Measurements from ENCODE around the gene CFAP20DC.
"Not testable (repeated sequence)": the region's sequence is repeated elsewhere in the genome, so short reads cannot be mapped to it uniquely, and the experiment has no call there.

The CFAP20DC gene

DNA sequence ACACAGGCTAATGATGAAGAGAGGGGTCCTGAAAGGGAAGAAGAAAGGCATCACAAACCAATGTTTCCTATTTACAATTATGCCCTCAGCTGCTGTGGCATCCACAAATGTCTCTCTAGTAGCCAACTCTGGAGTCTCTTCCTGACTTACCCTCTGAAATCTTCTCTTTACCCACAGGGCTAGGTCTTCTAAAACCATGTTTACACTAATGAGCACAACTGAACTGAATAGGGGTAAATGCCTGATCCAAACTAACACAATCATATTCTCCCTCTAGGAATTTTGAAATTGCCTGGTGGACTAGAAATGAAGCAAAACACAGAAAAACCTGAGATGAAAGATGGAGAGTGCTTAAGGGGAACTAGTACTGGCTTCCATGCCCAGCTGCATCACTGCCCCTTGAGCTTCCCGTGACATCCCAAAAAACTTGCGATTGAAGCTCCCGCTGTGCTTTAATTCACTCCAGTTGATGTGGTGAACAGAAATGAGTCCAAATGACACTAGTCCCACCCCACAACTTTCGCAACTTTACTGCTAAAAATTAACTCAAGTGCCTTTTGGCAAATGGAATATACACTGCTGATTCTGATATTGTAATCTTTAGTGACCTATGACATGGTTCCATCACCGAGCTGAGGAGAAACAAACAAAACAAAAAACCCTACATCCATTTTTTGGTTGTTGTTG is 32.8 kb downstream of the CFAP20DC start:
- DNase-seq, result no peak

DNA sequence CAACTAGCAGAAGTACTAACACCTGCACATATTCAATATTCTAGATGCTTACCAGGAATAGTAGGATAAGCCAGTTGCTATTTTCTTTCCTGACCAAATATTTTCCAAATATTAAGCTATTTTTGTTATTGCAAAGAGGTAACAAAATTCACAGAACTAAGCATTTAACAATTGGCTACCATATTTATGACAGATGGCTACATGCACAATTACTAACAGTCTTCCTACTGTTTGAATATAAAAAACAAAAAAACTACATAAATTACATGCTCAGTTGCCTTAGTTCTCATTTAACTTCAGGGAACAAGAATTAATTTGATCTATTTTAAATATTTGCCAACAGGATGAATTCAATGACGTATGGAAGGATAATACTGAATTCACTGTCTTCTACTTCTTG is 36.2 kb downstream of the CFAP20DC start:
- DNase-seq, result no peak

DNA sequence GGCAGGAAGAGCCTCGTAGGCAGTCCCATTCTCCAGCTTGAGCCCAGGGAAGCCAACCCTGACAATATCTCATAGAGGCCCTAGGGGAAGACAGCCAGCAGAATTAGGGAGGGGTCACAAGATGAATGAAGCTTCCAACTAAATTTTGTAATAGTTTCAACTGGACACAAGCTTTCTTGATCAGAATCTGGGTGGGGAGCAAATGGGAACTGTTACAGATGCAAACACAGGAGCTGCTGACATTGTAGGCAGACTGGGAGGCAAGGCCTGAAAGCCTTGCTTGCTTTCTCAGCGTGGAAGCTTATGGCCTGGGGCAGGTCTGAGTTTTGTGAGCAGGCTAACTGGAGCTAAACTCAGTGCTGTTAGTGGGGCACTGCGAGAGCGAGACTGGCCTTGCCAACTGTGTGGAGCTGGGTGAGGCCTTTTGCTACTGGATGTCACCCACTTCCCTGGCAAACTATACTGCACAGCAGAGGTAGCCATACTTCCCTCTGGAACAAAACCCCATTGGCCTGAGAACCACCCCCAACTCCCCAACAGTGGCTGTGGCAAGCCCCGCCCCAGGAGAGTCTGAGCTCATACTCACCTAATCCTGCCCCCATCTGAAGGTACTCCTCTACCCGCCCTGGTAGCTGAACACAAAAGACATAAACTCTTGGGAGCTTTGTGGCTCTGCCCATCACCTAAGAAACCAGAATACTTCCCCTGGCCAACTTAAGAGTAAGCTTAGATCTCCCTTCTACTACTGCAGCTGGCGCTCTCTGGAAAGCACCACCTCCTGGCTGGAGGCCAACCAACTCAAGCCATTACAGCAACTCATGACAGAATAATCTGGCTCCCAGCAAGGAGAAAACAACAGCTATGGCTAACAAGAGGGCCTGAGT is 42.9 kb downstream of the CFAP20DC start:
- DNase-seq, result no peak

DNA sequence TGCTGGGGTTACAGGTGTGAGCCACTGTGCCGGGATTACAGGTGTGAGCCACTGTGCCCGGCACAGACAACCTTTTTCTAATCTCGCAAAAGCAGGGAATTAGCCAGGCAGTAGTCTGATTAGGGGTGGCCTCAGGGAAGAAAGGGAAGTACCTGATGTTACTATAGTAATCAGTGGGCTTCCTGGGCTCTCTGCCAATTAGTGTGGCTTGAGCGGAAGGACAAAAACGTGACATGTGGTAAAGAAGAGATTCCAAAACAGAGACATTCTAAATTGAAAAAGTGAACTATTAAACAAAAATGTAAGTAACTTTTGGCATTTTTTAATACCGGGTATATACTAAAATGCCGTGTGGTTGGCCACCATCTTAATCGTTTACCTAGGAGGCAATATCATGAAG is 48.1 kb downstream of the CFAP20DC start:
- no peak for DNase-seq

DNA sequence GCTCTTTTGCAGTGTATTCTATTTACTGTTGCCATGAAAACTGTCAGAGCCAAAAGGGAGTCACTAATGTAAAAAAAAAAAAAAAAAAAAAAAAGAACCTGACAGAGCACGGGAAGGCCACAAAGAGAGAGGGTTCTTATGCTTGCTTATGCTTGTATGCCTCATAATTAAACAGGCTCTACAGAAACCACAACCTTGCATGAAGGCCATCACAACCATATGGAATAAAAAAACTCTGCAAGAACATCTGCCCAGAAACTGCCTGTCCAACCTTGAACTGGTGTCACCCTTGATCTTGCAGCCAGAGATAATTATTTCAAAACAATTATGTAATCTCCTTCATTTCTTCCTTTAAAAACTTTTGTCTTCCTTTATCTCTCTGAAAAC is 50.1 kb downstream of the CFAP20DC start:
- no peak for DNase-seq

DNA sequence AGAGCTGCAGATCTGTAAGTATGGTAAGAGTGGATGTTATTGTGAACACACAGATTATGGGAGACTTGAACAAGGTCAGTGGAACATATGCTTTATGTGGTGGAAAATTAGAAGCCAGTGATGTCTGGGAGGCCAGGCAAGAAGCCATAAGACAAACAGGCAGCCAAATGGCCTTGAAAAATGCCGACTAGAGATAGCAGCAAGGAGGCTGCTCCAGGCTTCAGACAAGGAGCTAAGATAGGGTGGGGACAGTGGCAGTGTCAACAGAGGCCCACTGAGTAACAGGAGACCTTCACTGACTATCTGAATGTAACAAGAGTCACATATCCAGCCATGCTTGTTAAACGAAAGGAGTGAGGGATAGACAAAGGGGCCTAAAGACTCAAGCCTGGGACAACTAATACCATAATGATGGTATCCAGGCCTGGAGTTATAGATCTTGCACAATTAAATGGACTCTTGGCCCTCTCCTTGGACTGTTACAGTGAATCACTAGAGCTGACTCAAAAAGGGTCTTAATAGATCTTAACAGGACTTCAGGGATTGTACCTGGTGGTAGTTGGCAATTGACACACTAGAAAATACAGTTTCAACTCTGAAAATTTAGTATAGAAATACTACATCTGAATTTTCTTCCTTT is 50.6 kb downstream of the CFAP20DC start:
- DNase-seq, result no peak

DNA sequence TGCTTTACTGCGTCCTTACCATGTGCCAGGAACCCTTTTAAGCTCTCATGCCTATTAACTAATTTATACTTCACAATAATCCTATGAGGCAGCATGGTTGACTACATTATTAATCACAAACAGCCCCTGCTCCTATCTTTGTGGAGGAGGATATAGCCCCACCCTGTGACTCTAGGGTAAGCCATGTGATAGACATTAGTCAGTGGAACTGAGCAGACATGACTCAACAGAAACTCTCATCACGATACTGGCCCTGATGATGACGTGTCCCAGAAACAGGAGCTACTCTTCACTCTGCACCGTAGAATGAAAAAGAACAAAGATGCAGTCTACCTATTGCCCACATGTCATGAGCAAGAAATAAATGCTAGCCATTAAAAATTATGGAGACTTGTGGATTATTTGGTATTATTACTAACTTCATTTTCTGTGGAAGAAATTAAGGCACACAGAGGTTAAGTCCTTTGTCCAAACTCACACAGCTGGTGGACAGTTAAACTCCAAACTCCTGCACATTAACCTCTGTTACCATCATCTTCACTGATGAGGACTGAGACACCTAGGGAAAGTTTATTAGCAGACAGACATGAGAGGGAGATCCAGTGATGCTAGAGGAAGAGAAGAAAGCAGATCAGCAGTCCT is 51.2 kb downstream of the CFAP20DC start:
- peak; percentile 47 for DNase-seq

DNA sequence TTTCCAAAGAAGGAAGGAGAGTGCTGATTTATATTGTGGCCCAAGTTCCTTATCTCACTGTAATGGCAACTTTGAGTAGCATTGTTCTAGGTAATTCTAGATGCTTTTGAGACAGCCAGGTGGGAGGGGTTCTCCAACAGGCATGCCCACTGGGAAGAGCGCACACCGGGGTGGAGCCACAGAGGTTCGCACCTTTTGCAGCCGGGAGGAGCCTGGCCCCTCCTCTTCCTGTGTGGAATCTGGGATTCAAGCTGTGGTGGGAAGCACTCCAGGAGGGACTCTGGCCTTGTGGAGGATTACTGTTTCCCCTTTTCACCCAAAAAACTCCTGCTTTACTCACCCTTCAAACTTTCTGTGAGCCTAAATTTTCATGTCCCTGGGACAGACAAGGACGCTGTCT is 53.1 kb downstream of the CFAP20DC start:
- DNase-seq, result no peak

DNA sequence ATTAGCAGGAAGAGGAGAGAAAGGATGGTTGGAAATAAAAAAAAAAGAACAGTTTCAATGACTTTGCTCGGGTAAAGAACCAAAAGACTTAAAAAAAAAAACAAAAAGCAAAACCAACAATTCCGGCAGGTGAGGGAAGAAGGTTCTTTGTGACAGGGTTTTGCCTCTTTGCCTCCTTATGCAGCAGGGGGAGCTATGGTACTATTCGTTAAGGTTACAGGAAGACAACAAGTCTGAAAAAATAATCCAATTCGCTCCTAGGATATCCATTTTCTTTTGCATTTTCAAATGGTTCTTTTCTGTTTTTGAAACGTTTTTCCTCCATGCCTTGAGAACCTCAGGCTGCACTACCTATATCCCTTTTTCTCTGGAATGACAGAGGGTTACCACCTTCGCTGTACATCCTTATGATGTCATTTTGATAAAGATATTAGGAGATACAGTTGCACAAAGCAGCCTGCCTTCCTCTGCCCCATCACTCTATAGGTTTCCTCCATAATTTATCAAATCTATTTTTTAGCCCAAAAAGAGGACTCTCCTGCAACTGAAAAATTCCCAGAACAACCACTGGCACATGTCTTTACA is 55.0 kb downstream of the CFAP20DC start:
- DNase-seq, result peak; percentile 32

DNA sequence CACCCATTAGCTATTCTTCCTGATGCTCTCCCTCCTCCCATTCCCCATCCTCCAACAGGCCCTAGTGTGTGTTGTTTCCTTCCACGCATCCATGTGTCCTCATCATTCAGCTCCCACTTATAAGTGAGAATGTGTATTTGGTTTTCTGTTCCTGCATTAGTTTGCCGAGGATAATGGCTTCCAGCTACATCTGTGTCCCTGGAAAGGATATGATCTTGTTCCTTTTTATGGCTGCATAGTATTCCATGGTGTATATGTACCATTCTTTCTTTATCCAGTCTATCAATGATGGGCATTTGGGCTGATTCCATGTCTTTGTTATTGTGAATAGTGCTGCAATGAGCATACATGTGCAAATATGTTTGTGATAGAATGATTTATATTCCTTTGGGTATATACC is 56.3 kb downstream of the CFAP20DC start:
- DNase-seq, result no peak

DNA sequence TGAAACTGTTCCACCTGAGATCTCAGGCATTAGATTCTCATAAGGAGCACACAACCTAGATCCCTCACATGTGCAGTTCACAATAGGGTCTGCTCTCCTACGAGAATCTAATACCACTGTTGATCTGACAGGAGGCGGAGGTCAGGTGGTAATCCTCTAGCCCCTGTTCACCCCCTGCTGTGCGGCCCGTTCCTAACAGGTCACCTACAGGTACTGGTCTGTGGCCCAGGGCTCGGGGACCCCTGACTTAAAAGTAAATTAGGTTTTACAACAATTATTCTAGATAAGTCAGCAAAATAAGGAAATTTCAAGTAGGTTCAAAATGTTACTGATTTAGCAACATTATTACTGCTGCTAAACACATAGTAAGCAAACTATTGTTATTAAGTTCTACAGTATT is 58.2 kb downstream of the CFAP20DC start:
- DNase-seq, result no peak

DNA sequence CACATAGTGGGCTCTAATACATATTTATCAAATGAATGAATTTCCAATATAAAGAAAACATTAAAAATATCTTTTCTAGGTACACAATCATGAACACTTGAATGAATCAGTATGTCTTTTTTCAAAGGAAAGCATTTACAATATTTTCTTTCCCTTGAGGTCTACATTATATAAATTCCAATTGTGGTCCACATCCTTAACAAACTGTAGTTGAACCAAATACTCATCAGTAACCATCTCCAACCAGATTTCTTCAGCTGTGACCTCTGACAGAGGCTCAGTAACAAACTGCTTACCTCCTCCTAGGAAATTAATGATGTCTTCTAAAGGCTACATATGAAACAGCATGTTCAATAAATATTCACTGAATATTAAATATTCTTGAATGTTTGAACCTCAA is 58.8 kb downstream of the CFAP20DC start:
- no peak for DNase-seq

DNA sequence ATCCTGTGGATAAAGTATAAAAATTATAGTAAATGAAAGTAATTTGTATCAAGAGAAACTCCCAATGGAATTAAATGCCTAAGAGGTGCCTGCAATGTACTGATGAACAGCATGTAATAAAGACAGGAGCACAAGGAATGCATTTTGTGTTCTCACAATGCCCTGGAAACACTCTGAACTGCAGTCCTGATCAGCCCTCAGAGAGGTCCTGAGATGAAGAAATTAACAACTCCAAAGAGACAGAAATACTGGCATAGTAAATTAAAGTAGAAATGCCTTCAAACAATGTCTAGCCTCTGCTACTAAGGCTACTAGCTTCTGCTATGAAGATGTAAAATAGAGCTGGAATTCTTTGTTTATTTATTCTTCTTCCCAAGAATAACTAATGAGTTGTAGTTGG is 59.9 kb downstream of the CFAP20DC start:
- DNase-seq, result no peak

DNA sequence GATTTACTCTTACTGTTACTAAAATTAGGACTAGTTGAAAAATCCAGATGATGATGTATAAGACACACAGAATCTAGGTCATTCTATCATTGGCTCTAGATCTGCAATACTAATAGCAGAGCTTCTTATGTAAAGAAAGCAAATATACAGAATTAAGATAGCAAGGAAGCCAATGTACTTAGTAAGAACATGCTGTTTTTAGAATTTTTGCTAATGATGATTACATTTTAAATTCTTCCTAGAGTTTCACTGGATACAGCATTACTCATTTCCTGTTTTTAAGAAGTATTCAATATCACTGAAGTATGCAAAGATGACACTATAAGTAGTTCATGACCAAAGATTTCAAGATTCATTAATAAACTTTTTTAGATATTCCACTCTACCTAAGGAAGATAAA is 60.7 kb downstream of the CFAP20DC start:
- DNase-seq, result no peak

DNA sequence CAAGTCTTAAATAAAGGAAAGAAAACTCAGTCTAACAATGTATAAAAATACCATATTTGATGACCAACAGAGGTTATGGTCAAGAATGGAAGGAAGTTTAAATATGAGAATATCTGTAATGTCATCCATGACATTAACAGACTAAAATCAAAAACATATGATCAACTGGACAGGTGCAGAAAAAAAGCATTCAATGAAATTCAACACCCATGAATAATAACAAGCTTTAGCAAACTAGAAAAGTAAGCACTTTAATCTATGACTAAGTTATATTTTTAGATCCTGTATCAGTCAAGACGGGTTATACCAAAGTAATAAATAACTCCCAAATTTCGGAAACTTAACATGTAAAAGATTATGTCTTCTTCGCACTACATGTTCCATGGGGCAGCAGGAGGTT is 61.8 kb downstream of the CFAP20DC start:
- no peak for DNase-seq

DNA sequence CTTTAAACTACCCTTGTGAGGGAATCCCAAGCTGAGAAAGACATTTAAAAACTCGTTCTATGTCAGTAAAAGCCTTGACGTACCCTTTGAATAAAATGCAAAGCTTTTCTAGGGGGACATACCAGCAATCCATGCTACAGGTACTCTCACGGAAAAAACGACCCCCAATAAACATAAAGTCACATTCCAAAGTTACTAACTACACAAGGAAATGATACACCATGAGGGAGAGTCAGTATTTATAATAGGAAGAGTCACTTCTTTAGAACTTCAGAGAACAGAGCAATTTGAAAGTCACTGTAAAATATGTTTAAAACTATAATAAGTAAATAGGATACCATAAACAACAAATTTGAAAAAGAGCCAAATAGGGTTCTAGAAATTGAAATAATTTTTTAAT is 63.2 kb downstream of the CFAP20DC start:
- no peak for DNase-seq

DNA sequence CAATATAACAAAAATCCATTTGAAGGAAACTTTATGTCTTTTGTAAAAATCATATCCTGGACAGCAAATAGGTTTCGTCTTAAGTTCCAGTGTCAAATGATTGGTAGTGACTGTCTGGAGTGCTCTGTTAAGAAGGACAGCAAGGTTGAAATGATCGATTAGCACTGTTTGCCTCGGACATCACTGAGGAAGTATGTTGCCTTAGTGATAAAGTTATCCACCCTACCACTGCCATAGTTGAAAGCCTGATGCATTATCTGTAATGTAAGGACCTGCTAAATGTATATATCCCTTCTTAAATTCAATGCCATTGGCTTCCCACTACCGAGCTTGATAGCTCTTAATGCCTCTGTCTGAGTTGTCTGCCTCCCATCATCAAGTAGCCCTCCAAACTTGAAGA is 70.0 kb downstream of the CFAP20DC start:
- DNase-seq, result no peak

DNA sequence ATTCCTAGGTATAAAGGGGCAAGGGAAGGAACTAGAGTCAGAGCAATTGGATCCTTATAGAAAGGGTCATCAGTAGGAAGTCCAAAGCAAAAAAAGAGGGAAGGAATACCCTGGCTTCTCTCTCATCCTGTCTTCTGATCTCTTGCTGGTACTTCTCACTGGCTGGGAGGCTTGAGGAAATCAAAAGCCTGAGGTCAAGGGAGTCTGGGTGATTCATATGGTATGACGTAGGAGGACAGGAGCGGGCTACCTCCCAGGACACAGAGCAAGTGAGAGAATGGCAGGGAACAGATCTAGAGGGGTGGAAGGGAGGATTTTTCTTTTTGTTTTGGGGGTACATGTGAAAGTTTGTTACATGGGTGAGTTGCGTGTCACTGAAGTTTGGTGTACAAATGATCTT is 76.0 kb downstream of the CFAP20DC start:
- DNase-seq, result no peak

DNA sequence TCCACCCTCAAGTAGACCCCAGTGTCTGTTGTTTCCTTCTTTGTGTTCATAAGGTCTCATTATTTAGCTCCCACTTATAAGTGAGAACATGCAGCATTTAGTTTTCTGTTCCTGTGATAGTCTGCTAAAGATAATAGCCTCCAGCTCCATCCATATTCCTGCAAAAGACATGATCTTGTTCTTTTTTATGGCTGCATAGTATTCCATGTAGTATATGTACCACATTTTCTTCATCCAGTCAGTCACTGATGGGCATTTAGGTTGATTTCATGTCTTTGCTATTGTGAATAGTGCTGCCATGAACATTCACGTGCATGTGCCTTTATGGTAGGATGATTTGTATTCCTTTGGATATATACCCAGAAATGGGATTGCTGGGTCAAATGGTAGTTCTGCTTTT is 82.0 kb downstream of the CFAP20DC start:
- DNase-seq, result not testable (repeated sequence)

DNA sequence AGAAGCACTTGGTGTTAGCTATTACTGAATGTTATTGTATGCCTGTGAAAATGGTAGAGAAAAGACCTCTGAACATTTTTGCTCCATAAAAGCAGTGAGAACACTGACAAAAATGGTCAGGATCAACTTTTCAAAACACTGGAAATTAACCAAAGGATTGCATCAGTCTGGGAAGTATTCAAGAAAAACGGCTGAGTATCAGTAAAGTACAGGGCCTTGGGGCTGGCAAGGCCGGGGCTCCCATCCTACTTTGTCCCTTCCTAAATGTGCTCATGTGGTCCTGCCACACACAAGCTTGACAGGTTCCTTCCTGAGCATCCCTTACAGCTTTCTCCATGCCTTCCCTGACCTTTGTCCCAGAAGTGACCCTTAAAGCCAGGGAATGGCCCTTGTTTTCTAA is 84.0 kb downstream of the CFAP20DC start:
- no peak for DNase-seq

DNA sequence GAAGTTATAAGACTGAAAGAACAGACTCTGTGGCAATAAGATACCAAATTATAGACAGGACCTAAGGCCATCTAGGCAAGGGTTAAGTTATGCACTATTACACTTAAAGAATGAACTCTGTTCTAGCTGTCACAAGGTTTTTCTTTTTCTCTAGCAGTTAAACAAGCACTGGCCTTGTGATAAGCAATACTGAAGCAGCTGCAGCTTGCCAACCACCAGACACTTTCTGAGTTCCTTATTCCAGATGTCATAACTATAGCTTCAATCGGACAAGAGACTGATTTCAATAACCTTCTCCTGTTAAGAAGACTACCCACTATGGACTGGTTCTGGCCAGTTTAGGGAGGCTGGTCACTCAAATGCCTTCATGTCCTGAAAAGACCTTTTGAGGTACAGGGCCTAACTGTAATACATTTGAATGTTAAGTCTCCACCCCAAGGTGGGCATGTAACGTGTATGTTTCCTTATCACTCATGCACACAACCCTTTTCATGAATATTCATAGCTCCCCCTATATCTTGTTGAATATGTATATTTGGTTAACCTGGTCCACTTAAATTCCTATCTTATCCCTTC is 85.8 kb downstream of the CFAP20DC start:
- DNase-seq, result no peak

DNA sequence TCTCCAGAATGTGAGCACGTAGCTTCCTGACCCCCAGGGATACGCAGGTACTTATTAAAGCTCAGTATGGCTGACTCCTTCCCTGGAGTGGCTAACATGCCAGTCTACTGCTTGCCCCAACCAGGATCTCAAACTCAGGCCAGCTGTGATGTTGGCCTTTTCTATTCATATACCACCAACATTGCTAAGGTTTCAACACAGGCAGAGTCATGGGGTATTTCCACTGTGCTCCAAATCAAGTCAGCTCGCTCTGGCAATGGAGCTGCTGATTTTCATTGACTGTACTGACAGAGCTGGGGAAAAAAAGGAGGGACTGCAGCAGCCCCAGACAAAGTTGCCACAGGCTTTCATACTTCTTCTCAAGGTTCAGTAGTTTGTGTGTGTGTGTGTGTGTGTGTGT is 87.0 kb downstream of the CFAP20DC start:
- DNase-seq, result no peak
